LNCaP clone FGC (cell line): Measurements from ENCODE around the gene IL36RN.

Experiments used
- DNase-seq: peaks from one replicate; pipeline ENCODE4 v3.0.0-alpha.2; 2011; ENCODE audit warnings: low read depth
- H3K4me3 ChIP-seq: 2 replicates; pipeline ENCODE4 v1.5.1; 2011; ENCODE audit warnings: mild to moderate bottlenecking, low read depth, low read length, control low read depth
- CTCF ChIP-seq: IDR thresholded peaks from 2 replicates; pipeline ENCODE4 v1.5.1; 2012; ENCODE audit warnings: mild to moderate bottlenecking; ENCODE audit not compliant: control insufficient read depth, insufficient read depth; ENCODE audit errors: extremely low read depth

The IL36RN gene

DNA sequence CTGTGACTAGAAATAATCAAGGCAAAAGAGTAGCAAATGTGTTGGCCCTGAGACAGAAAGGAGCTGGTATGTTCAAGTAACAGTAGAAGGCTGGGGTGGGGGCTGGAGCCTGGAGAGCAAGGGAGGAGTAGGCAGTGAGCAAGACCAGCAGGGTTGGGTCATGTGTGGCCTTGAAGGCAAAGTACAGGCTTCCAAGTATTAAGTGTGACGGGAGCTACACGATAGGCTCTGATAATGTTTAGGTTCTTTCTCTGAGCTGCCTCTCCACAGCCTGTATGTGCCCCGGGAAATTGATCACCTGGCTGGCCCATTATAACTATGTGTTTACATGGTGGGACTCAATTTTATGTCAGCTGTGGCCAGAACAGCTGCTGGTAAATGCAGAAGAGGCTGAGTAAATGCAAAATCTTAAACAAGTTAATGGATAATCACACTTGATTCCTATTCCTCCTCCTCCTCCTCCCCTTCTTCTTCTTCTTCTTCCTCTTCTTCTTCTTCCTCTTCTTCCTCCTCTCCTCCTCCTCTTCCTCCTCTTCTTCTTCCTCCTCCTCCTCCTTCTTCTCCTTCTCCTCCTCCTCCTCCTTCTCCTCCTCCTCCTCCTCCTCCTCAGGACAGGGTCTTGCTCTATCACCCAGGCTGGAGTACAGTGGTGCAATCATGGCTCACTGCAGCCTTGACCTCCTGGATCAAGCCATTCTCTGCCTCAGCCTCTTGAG, 18.1 kb downstream of the IL36RN start:
- DNase-seq: no peak
- H3K4me3 ChIP-seq: no peak overlapping the region
- TF ChIP-seq CTCF: no peak

DNA sequence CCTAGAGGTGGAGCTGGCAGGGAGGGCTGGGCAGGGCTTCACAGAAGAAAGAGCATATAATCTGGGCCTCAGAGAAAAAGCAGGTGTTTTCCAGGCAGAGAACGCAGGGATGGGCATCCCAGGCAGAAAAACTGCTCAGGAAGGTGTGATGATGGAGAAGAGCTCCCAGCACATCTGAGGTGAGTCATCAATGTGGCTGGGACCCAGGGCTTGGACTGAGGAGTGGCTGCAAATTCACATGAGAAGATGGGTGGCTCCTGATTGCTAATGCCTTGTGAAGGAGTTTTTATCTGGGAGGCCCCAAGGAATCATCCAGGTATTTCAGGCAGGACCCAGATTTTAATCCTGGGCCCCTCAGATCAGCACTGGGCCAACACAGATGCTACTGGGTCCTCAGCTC, 18.9 kb downstream of the IL36RN start:
- TF ChIP-seq CTCF: no peak
- no peak for DNase-seq
- H3K4me3 ChIP-seq: no peak overlapping the region

DNA sequence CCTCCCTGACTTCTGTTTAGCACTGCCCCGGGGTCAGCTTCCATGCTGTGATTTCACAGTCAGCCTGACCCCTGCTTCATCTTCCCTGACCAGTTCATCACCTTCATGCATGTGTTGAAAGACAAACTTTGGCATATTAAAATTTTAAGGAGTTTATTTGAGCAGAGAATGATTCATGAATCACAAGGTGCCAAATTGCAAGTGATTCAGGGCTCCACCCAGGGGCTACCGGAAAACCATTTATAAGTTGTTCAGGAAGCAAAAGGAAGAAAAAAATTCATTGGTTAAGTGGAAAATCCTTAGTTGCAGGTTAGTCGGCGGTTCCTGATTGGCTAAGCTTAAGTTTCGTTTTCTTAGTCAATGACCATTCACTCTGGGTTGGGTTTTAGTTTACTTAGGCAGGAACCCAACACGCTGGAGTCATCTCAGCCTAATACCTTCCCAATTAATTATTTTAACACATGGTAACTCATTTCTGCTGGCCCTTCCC, 19.4 kb downstream of the IL36RN start:
- peak; percentile 92 for DNase-seq
- no peak overlapping the region for H3K4me3 ChIP-seq
- no peak for TF ChIP-seq CTCF

DNA sequence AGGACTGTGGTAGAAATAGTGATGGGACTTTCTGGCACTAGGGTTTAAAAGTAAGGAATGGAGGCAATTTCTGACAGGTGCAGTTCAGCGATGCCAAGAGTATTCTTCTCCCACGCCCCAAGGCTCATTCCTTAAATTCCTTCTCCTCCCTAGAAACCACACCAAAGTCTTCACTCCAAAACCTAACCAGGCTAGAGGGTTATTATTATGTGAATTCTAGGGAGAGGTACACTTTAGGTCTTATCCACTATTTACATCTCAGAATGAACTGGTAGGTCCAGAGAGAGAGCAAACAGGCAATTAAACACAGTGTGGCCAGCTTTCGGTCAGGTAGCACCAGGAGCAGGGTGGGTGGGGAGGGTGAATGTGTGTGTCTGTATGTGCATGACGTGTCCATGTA, 20.1 kb downstream of the IL36RN start:
- TF ChIP-seq CTCF: no peak
- no peak overlapping the region for H3K4me3 ChIP-seq
- peak; percentile 67 for DNase-seq

DNA sequence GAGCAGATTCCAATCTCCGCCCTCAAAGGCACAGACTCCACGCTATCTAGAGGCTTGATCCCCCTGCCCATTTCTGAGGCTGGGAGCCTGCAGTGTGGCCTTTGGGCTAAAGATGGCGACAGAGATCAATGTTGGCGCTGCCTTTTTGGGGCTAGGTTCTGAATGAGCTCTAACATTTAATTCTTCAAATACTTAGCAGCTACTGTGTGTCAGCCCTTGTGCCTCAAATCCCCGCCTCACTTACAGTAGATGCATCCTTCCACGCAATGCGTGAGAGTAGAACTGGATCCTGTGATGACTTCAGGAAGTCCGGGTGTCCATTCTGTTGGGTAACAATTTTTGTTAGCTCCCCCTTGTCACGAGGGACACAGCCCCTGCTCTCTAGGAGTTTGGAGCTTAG, 21.1 kb downstream of the IL36RN start:
- no peak for DNase-seq
- no peak overlapping the region for H3K4me3 ChIP-seq
- TF ChIP-seq CTCF: peak; percentile 73

DNA sequence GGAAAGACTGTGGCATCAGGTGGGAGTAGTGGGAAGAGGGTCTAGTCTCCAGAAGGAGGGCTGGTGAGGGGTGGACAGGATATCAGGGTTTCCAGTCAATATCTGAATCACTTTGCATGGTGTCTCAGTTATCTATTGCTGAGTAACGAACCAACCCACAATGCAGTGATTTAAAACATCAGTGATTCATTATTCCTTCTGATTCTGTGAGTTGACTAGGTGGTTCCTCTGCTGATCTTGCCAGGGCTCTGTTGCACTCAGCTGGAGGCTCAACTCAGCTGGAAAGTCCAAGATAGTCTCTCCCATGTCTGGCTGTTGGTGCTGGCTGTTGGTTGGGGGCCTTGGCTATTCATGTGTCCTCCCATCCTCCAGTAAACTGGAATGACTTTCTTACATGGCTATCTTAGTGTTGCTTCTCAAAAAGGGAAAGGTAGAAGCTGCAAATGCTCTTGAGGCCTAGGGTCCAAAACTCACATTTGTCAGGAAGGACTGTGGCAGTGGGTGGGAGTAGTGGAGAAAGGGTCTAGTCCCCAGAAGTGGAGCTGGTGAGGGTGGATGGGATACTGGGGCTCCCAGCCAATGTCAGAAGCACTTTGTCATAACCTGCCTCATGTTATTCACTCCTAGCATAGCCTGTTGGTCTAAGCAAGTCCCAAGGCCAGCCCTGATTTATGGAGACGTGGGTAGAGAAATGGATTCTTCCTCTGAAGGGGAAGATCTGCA, 22.7 kb downstream of the IL36RN start:
- DNase-seq: no peak
- TF ChIP-seq CTCF: no peak
- no peak overlapping the region for H3K4me3 ChIP-seq

DNA sequence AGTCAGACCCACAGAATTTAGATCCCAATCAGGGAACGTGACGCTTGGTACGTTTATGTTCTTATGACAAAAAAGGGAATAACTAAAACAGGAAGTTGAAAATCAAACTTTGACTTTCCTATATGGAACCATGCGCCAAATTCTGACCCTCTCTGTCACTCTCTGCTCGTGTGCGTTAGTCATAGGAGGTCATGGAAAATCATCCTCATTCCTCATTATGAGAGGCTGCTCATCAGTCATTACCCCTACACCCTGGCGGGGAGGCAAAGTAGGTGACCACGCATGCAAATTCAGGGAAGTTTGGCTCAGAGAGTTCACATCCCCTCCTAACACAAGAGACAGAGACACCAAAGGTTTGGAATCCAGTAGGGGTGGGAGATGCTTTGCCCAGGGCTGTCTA, 24.3 kb downstream of the IL36RN start:
- no peak overlapping the region for H3K4me3 ChIP-seq
- no peak for TF ChIP-seq CTCF
- no peak for DNase-seq
